NCI-H1694 treated with DMSO at 0.1 percent for 48 hours (cell line): Measurements from ENCODE around the gene LRRK1.

Source experiments
- DNase-seq: peaks from one replicate; lab custom pipeline; 2025; lab: John Stamatoyannopoulos, UW

LRRK1 gene

DNA sequence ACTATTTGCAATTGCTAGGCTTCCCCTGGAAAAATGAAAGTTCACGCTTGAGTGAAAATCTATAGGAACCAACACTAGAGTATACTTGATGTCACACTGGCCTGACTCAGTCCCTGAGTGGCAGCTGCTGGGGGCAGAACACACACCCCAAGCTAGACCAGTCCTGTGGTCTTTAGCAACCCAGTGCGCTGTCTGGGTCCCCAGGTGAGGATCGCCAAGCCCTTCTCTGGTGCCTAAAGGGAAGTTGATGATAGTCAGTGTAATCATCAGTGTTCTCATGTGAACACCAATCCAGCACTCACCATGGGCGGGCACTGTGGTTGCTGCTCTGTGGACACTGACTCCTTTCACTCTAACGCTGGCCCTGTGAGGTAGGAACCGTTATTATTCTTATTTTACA, 28.3 kb upstream of the LRRK1 start:
- DNase-seq, result no peak

DNA sequence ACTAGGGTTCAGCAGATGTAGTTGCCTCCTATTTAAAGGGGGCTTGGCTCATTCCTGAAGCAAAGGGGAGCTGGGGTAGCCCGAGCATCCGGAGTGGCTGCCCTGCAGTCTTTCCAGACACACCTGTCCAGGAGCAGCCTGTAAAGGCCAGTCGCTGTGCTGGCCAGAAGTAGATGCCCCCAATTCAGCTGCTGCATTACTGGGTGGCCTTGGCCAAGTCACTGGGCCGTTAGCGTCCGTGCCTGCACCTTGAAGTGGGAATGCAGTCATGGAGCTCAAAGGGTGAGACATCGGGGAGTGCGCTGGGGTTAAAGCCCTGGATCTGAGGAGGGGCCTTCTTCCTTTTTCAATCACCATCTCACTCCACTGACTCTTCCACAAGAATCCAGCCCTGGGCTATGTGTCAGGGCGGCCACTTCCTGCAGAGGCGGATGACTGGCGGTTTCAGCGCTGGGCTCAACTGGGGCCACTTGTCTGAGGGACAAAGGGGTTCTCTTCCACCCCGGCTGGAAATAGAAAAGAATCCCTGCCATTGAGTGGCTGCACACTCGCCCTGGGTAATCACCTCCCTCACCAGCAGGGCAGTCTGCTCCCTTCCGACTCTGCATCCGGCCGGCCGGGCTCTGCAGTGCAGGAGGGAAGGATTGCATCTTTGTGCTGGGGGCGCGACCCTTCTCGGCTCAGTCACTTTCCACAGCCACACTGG, 27.7 kb upstream of the LRRK1 start:
- DNase-seq, result no peak

DNA sequence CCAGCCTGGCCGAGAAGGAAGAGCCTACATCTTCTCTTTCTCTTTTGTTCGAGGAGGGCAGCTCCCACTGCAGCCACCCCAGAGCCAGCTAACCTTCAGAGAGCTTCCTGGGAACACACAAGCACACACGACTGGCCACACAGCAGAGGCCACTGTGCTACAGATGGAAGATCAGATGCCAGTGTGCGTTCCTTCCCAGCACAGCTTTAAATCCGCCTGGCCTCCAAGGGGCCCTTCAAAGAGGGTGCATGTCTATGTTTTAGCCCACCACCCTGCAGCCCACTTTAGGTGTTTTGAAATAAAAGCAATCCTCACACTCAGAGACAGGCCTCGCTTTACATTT, 27.2 kb upstream of the LRRK1 start:
- DNase-seq, result no peak

DNA sequence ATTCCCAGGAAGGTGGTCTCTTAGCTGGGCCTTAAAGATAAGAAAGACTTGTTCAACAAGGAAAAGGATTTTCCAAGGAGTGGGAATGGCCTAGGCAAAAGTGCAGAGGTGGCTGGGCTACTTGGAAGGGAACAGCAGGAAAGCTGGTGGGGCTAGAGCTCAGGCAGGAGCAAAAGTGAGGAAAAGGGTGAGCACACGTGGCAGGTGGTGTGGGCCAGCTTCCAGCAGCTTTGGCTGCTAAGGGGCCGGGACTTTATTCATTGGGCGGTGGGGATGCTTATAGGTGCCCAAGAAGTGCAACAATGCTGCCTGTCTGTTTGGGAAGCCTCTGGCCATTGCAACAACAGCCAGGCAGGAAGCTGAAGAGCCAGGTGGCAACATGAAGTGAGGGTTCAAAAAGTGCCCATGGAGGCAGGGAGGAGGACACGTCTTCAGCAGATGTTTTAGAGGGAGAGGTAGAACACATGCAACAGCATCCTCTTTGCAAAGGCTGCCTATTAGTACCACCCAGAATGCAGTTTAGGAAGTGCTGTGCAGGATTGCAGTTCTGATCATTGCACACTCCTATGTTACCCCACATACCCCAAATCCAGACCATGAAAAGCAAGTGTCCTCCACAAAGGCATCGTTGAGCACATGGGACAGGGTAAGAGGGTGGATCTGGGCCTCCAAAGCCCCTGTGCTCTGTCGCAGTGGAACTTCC, 25.7 kb upstream of the LRRK1 start:
- no peak for DNase-seq

DNA sequence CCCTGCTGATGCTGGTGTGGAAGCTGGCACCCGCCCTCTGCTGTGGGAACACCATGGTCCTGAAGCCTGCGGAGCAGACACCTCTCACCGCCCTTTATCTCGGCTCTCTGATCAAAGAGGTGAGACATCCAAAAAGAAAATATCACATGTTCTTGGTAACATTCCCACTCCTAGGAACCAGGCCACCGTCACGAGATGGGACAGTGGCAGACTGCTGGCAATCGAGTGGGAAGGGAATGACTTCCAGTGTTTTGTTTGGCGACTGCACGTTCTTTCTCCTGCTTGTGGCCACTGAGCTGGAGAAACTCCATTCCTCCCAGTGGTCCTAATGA, 25.2 kb upstream of the LRRK1 start:
- no peak for DNase-seq

DNA sequence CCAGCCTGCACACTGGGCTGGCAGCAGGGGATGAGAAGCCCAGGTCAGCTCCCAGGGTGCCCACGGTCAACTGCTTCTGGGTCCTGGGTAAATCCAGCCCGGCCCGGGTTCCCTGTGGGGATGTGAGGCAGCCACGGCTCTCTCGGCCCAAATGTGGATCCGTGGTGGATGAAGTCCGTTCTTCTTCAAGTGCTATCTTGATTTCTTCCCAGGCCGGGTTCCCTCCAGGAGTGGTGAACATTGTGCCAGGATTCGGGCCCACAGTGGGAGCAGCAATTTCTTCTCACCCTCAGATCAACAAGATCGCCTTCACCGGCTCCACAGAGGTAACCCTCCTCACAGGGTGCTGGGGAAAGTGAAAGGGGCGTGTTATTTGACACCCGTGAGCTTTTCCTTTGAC, 23.4 kb upstream of the LRRK1 start:
- DNase-seq, result no peak

DNA sequence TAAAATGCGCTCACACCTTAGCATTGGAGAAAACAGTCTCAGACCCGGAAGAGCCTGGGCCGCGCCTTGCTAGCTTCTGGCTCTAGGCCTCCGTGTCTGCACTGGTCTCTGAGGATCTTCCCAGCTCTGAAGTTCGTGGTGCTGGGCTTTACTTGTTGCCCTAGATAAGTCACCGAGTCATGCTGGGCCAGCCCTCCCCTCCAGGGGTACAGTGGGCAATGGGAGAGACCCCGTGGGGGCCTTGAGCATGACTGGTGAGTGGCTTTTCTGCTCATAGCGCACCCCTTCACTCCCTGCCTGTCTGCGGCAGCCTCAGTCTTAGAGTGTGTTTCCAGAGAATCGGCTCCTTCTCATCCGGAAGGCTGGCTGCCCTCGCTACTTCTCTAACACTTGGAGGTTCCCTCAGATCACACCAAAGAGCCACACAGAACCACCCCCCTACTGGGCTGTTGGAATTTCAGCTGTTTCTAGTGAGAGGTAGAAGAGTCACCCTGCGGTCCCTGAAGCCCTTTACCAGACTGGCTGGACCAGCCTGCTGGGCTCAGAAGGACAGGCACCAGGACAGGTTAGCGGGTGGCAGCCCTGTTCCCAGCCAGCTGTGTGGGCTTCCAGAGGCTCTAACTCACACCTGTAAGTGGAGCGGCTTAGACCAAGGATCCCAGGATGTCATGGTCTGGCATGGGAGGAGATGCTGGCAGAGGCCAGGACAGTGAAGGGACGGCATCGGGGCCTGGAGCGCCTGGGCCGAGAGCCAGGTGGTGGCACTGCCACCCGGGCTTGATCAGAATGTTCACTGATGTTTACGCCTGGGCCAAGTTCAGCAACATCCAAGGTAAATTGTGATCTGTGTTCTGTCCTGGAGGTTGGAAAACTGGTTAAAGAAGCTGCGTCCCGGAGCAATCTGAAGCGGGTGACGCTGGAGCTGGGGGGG, 21.7 kb upstream of the LRRK1 start:
- DNase-seq, result no peak

DNA sequence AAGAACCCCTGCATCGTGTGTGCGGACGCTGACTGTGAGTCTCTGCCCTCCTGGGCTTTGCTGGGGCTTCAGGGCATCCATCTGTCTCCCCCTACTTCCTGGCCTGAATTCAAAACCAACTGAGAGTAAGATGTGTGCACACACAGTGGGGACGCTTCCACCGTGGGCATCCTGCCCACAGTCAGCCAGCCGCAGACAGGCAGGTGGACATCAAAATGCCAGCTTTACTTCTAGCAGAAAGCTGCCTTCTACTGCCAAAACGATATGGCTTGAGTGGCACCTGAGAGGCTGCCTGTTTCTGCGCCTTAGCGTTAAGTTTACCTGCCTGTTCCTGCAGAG, 21.0 kb upstream of the LRRK1 start:
- no peak for DNase-seq

DNA sequence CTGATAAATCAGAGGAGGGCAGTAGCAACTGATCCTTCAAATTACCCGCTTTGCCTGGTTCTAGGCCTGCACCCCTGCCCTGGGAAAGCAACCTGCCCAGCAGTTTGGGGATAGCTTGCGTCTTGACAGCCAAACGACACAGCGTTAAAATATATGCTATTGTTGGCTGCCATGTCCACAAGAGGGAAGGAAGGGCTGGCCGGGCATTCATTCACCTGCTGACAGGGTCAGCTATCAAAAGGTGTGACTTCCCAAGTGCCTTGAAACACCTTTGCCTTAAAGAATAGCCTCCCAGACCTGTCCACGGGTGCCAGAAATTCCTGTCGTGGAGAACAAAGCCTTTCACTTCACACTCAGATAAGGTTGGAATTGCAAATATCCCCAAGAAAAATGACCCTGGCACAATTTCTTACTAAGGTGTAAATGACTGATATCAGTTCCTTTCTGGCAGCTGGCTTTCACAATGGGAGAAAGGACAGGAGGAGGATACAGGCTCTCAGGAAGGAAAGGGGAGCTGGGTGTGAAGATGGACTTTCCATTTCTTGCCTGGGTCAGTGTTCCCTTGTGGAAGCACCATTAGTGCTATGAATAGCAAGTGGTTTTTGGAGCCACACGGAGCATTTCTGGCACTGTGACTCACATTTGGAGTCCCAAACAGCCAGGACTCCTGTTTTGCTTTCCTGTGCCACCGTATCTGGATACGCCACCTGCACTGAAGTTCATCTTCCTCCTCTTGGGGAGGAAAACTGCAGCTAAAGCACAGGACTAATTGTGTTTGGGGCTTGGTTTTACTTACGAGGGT, 20.3 kb upstream of the LRRK1 start:
- no peak for DNase-seq

DNA sequence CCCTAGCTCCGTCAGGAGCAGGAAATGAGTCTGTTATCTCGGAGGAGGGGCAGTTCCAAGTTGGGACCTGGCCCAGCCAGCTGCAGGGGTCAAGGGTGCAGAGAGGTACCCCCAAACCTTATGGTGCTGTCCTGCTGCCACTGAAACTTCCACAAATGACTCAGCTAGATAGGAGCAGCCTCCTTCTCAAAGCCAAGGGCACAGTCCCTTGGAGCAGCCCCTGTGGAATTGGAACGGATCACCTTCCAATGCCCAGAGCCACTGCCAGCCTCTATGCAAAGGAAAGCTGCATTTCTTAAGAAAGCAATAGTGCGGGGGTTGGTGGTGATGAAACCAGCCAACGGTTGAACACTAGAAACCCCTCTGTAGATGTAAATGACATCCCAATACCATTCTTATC, 19.6 kb upstream of the LRRK1 start:
- DNase-seq, result no peak

DNA sequence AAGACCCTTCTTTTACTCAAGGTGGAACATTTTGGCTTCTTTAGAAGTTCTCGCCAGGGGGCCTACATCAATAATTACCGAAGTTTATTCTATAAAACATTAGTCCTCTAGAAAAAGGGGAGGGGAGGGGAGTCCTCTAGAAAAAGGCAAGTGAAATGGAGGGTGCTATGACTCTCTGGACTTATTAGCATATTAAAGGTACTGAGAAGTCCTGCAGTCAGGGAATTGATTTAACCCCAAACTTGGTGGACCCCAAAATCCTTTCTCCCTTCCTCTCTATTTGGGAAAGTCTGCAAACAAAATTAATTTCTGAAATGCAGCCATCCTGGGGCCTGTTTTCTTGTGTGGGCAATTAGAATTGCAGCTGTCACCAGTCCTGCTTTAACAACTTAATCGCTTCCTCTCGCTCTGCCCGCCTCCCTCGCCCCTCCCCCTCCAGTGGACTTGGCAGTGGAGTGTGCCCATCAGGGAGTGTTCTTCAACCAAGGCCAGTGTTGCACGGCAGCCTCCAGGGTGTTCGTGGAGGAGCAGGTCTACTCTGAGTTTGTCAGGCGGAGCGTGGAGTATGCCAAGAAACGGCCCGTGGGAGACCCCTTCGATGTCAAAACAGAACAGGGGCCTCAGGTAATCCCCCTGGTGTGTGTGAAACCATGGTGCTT, 18.9 kb upstream of the LRRK1 start:
- no peak for DNase-seq

DNA sequence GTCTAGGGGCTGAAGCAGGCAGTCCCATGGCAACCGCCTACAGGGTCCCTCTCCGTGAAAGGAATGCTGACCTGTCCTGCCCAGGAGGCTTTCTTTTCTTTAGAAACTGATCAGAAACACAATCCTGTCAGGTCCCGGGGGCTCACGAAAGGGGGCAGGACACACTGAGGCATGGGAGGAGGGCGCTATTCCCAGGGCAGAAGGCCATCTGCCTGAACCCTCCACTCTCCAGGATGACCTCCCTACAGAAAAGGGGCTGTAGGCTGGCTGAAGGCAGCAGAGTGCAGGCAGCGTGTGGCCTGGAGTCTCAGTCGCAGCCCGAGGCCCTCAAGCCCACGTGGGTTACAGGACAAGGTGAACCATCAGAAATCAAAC, 18.4 kb upstream of the LRRK1 start:
- no peak for DNase-seq

DNA sequence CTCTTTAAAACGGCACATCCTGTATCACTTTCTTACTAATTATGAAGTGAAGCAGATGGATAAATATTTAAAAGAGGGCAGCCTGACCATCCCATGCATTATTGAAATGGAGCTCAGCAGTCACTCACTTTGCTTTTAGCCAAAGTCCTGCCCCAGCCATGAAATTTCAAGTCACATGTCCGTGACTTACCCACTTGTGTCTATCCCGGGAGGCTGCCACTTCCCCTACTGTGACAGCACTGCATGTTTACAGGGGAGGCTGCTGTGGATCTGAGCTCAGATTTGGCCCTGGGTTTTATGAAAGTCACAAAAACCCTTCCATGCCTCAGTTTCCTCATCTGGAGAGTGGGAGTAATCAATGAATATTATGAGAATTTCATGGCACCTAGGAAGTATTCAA, 17.9 kb upstream of the LRRK1 start:
- no peak for DNase-seq

DNA sequence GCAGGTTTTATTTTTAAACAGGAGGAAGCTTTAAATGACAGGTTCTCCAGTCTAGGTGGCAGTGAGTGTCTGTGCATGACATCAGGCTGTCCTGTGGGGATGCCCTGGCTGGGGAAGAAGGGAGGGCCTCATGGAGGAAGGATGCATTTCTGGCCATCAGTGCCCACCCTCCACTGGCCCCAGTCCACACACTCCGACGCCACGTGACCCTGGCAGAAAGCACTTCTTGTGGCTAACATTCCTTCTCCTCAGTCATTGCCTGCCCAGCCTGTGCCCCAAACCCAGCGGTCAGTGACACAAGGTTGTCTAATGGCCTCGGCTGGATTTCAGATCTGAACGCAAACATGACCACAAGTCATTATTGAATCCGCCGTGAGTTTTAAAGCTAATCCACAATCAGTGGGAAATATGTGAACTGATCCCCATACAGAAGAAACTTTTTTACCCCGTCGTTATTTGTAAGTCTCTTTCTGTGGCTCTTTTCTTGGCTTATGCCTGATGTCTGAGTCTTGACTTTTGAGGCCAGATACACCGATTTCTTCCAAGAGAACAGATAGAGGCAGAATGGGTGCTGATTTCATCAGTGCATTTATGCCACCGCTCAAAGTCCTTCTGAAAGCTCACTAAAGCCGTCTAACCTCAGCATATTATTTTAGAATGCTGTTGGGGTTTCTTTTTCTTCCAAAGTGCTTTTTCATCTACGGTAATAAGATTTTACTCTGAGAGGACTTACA, 17.3 kb upstream of the LRRK1 start:
- DNase-seq, result no peak

DNA sequence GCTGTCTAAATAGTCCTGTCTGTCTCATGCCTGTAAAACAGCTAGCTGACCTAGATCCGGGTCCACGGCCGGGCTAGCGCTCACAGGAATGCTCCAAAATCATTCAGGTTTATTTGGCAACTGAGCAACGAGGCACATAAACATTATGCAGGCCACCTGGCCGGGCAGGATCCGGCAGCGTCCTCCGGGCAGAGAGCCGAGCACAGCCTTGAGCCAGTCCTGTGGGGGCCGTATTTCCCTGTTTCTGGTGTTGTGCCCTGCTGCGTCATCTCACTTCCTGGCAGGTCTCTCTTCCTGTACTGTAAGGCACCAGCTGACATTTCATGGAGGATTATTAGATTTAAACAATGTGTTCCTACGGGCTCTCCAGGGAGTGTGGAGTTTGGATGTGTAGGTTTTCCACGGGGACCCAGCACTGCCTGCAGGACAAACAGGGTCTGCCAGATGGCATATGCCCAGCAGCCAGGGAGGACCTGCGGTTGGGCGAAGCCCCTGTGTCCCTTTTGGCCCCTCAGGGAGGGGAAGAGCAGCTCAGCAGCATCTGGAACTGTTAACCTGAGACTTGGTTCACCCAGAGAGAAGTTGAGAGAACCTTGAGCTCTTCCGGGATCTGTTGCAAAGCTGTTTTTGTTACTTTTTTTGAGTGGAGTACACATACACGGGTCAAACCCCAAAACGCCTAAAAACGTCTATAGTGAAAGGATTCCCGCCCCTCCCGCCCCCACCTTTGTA, 16.6 kb upstream of the LRRK1 start:
- no peak for DNase-seq

DNA sequence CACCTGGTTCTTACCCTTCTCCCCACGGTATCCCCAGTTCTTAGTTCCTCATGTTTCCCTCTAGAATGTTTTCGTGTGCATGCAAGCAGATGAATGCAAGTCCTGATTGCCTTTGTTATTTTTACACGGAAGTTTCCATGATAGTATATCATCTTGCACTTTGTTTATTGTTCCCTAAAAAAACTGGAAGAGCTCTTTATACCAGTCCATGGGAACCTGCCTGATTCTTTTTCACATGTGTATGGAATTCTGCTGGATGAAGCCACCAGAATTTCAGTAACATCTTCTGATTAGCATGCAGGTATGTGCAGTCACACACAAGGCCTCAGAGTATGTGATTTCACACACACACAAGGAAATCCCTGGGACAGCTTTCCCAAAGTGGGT, 16.0 kb upstream of the LRRK1 start:
- no peak for DNase-seq

DNA sequence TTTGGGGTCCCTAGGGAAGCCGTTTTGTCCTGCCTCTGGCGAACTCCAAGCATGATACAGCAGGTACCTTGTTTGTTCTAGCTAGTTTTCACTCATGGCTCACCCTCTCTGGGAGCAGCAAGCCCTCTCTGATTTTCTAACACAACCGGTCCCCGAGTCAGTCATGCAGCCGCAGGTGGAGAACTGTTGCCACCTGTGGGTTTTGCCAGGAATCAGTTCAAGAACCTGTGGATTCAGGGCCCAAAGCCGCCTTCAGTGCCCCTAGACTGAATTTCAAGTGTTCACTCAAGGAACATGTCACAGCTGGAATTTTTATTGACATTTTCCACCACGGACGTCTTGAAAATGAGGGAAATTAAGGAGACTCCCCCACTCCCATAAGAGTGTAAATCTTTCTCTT, 13.3 kb upstream of the LRRK1 start:
- no peak for DNase-seq

DNA sequence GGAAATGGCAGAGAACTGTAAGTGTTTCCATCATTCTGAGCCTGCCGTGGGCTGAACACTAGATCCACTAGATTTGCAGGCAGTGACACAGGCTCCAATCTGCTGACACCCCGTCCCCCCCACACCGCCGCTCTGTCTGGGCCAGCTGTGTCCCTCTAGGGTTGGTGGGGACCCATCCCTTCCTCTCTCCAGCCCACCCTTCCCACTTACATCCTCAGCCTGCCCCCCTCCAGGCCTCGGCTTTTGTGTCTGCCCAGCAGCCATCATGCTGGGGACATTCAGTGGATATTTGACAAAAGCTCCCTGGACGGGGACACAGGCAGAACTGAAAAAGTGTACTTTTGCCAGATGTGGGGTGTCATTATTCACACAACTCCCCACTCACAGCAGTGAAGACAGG, 10.7 kb upstream of the LRRK1 start:
- no peak for DNase-seq

DNA sequence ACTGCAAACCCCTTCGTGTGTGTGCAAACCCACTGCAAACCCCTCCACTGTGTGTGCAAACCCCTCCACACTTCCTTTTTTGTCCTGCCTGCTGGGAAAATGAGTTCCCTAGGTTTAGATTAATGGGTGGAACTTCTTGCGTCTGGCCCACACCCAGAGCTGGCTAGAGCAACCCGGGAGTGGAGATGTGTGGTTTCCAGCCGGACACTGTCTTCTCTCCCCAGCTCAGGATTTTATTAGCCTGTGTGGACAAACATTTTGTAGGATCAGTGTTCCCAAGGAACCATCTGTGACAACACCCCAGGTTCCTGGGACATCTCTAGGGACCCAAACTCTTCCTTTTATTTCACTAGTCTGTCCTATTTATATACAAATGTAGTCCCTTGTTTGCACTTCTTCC, 9.6 kb upstream of the LRRK1 start:
- no peak for DNase-seq
